Head of caudate nucleus (tissue), 42 donors: ENCODE measurements around the gene ZNF670.
"Not testable (repeated sequence)": the region's sequence is repeated elsewhere in the genome, so short reads cannot be mapped to it uniquely, and the experiment has no call there.

ENCODE experiments used
- DNase-seq, 42 donors: peaks; one replicate each; pipeline versions ENCODE4 v3.0.0 to v3.0.0-alpha.2; 2020 to 2021; ENCODE audit warnings: mixed read lengths in 7 of 42
- intact Hi-C: fragments of 100-400 bp; cut with DNase I; formaldehyde crosslinking; loops from one replicate; pipeline ENCODE4 v1.15.0; 2022

Gene ZNF670

DNA sequence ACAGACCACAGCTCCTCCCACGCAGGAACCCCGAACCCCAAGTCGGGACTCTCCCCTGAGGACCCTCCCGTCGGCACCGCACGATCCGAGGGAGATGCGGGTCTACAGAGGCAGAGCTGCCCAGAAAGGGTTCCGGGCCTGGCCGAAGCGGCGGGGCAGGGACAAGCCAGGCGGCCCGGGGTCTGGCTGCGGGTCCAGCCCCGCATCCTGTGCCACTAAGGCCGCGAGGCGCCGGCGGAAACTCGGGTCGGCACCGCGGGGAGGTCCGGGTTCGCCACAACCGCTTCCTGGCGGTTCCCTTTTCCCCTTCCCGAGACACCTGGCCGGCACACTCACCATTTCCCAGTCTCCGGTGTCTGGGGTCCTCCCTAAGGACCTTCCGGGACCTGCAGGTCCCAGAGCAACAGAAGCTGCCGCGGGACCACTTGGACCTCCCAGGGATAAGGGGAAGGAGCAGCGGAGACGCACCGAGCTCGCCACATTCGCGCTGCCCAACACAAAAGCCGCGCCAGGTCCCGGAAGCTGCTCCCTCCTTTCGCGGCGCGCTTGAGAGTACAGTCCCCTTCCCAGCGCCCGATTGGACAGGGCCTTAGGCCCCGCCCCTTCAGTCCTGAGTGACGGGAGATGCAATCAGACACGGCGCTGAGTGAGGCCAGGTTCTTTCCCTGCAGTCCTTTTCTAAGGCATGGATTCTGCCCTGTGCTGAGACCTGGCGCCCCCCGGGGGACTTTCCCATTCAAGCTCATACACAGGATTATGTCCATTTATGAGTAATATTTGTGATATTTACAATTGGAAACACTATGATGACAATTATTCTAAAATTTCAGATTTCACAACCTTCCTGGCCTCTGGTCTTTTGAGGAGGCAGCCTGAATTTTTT is at the start of gene ZNF670:
ZNF670 (minus strand) TSS at position 554 of the 883 bp plus-strand sequence; CDS start at position 339, 215 bp downstream.
- intact Hi-C loops, result no loop called here
- DNase-seq, result peak; percentile 95 to 99 (median 97)

DNA sequence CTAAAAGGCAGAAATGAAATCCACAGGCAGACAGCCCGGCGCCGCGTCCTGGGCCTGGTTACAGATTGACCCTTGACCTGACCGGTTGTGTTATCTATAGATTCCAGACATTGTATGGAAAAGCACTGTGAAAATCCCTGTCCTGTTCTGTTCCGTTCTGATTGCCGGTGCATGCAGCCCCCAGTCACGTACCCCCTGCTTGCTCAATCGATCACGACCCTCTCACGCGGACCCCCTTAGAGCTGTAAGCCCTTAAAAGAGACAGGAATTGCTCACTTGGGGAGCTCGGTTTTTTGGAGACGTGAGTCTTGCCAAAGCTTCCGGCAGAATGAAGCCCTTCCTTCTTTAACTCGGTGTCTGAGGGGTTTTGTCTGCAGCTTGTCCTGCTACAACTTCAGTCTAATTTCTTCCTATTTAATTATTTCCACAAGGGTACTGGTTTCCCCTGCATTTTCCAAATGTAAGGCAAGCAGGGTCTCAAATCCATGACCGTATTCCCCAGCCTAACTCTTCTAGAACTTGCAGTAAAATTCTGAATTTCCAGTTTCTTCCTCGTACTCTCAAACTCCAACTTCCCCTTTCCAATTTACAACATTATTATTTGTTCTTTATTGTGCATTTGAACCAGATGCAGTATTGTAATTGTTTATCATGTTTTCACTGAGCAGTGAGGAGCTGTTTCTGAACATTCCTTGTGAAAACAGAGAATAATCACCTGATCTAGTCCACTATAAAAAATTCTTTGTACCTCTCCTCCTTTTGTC is 49.1 kb upstream of the ZNF670 start:
- intact Hi-C loops, DNase-seq: not testable (repeated sequence)

DNA sequence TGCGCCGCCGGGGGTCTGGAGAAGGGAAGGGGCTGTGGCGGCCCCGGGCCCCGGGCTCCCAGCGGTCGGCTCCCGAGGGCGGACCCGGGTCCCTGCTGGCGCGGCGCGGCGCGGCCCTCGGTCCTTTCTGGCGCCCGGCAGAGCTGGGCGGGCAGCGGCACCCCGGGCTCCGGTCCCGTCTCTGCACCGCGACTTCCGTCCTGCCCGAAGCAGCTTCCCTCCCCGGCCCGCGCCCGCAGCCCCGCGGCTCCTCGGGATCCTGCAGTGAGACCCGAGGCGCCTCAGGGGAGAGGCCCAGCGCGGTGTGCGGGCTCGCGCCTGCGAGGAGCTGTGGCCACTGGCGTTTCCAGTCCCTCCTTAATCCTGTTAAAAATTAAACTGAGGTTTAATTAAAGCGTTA is 48.0 kb upstream of the ZNF670 start:
- DNase-seq, intact Hi-C loops: not testable (repeated sequence)

DNA sequence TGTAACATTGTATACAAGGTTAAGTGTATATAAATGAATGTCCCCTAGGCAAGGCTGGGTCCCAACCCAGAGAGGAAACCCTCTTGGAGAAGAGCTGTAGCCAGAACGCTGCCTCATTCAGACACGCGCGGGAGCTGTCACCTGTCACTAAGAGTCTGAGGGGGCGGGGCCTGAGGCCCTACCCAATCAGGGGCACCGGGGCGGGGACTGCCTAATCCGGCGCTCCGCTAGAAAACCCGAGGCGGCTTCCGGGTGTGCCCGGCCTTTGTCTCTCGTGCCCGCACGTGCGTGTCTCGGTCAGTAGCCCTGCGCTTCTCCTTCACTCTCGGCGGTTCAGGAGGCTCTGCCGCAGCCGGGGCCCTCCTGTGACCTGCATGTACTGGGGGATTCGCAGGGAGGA is 47.6 kb upstream of the ZNF670 start:
- intact Hi-C loops, DNase-seq: not testable (repeated sequence)

DNA sequence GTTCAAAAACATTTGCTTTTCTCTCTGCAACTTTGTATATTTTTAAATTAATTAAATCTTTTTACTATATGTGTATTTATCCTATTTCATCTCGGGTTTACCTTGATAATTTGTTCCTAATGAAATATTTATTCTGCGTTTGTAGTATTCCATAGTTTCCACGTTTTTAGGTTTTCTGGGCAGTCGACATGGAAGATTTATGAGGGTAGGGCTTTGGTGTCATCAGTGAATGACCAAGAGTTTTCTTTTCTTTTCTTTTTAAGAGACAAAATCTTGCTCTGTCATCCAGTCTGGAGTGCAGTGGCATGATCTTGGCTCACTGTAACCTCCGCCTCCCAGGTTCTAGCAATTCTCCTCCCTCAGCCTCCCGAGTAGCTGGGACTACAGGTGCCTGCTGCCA is 42.8 kb upstream of the ZNF670 start:
- intact Hi-C loops, result no loop called here

DNA sequence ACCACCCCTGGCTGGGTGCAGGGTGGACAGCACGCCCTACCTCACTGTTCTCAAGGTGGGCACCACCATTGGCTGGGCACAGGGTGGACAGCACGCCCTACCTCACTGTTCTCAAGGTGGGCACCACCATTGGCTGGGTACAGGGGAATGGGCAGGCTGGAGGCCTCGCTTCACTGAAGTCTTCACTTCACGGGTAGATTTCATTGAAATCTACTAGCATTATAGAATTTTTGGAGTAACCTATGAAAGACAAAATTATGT is 41.7 kb upstream of the ZNF670 start:
- intact Hi-C loops, DNase-seq: not testable (repeated sequence)

More for the DNA sequence above, 42.8 kb upstream of the ZNF670 start:
- DNase-seq, result no peak

DNA sequence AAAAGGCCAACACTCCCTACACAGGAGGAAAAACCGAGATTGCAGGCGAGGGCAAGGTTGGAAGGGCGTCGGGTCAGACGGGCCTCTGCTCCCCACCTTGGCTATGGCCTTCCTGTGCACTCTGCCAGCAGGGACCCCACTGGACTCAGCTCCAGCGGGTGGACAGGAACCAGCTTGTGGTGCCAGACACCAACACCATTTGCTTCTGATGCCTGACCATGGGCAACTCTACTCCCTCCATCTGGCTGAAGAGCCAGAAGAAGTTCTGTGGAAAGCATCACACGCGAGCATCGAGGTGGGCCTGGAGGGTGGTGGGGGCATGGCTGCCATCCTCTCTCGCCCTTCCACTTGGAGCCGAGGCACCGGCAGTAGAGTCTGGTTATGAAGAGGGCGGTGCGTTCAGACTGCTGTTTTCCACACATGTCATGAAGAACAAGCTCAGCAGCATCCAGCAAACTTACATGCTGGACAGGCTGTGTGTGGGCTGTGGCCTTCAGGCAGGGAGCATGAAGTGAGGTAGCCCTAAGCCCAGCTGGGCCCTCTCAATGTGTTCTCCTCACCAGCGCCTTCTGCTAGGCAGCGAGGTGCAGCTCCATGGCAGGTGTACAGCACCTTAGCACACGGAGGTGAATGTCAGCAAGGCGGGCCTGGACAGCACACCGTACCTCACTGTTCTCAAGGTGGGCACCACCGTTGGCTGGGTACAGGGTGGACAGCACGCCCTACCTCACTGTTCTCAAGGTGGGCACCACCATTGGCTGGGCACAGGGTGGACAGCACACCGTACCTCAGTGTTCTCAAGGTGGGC is 41.2 kb upstream of the ZNF670 start:
- peak in 1 of 42 donors; percentile 22 for DNase-seq
- intact Hi-C loops, result no loop called here

DNA sequence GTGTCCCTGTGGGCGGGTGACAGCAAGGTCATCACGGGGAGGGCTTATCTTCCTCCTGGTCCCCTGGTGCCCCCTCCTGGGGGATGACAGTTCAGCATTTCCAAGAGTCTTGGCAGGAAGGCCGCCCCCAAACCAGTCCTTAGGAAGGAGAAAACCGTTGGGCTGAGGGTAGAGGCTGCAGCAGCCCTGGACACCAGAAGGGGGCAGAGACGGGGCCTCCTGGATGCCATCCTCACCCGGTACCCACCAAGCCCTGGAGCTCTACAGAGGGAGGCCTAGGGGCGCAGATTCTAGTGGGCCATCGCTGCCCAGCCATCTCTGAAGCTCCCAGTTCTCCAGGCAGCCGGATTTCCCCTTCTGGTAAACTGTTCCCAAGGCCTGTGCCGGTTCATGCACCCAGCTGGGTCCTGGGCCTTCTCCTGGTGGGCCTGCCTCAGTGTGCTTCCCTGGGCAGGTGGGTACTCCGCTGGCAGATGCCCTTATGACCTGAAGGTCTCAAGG is 40.4 kb upstream of the ZNF670 start:
- intact Hi-C loops, result no loop called here
- peak in 1 of 42 donors; percentile 48 for DNase-seq

DNA sequence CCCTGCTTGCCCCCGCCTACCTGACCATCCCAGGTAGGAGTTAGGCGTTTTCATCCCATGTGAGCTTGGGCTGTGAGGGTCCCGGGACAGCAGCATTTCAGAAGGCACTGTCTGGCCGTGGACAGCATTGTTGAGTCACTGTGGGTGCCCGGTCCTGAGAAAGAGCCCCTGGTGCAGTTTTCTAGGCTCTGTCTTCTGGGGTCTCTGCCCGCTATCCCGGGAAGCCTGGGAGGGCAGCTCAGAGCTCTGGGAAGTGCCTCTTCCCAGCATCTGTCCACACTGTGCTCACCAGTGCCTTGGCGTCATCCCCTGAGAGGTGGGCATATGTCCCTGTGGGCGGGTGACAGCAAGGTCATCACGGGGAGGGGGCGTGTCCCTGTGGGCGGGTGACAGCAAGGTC is 36.9 kb upstream of the ZNF670 start:
- peak in 1 of 42 donors; percentile 31 for DNase-seq
- intact Hi-C loops, result no loop called here

DNA sequence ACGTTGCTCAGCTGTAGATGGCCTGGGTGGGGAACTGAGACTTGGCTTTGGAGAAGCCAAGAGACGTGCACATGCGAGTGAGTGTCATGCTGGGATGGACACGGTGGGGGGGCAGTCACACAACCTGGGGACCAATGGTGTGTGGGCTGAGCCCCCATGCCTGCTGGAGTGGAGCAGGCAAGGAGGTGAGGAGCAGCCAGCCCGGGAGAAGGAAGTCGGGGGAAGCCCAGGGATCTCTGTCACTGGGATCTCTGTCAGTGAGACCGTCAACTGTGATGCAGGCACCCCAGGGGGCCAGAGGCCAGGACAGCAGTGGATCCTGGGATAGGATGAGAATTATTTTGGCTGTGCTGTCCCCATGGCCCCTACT is 36.5 kb upstream of the ZNF670 start:
- intact Hi-C loops, result no loop called here
- DNase-seq, result peak in 1 of 42 donors; percentile 37

DNA sequence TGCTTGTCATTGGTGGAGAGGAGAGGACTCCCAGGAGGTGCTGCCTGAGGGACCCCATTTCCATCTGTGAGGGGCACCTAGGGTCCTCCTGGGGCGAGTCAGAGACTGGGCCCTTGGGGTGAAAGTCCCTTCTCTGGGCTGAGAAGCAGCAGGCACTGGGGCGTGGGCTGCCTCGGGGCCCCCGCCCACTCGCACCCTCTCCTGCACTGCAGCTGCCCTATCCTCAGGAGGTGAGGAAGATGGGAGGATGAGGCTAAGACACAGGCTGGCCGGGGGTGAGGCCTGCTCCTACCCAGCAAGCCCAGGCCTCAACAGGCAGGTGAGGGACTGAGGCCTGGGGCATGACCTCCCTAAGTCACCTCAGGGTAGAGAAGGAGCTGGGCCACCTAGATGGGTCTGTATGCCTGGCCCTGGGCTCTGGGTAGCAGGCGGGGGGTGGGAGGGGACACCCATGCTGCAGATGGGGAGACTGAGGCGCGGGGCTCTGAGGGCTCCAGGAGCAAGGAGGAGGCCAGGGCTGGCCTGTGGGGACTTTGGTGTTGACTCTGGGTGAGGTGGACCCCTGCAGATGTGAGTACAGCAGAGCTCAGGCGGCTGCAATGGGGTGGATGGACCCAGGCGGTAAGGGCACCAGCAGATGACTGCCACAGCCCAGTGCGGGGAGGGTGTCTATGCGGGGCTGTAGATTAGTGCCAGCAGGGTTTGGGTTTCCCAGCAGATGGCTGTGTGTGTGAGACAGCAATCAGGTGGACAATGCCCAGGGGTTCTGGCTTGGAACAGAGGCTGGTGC is 35.9 kb upstream of the ZNF670 start:
- peak in 1 of 42 donors; percentile 31 for DNase-seq
- intact Hi-C loops, result no loop called here

DNA sequence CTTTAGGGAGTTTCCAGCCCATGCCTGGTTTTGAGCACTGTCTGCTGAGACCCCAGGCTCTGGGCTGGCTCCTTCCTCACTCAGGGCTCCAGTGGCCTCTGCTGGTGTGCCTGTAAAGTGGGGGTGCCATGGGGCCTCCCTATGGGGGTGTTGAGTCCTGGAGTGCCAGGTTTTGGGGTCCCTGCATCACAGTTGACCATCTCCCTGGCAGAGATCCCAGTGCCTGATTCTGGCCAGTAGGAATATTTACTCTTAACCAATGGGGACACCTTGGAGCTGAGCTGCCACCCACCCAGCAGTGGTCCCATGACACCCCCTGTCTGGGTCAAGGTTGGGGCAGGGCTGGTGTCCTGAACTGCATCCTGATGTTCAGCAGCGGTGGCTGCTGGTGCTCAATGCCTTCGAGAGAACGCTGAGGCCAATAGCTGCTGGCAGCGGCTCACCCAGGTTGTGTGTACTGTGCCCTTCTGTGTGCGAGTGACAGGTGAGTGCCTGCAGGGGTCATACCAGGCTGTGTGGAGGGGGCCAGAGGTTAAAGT is 35.2 kb upstream of the ZNF670 start:
- intact Hi-C loops, result no loop called here

DNA sequence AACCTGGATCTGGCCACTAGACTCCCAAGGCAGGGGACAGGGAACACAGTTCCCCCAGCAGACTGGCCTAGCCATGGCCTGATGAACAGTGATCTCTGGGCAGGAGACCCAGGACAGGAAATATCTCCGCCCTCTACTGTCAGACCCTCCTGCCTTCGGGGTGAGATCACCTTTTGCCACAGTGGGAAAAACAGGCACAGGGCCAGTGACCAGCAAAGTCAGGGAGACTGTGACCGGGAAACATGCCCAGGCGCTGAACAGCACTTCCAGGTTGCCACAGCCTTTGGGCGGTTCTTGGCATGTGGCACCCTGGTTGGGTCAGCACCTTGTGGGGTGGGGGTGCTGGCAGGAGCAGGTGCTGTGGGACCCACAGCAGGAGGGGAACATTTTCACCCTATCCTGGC is 34.5 kb upstream of the ZNF670 start:
- peak in 1 of 42 donors; percentile 43 for DNase-seq
- intact Hi-C loops, result no loop called here

More for the DNA sequence above, 35.2 kb upstream of the ZNF670 start:
- peak in 1 of 42 donors; percentile 37 for DNase-seq

DNA sequence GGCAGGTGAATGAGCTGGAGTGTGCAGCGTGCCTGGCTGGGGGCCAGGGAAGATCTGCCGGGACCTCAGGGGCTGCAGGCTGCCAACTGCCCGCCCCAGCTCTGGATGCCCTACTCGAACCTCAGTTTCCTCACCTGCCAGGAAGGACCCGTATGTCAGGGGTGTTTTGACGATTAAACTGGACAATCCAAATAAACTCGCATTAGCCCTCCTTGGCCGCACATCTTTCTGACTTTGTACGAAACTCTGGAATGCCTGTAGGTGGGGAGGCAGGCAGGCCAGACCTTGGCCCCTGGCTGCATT is 33.8 kb upstream of the ZNF670 start:
- DNase-seq, result no peak
- intact Hi-C loops, result no loop called here

DNA sequence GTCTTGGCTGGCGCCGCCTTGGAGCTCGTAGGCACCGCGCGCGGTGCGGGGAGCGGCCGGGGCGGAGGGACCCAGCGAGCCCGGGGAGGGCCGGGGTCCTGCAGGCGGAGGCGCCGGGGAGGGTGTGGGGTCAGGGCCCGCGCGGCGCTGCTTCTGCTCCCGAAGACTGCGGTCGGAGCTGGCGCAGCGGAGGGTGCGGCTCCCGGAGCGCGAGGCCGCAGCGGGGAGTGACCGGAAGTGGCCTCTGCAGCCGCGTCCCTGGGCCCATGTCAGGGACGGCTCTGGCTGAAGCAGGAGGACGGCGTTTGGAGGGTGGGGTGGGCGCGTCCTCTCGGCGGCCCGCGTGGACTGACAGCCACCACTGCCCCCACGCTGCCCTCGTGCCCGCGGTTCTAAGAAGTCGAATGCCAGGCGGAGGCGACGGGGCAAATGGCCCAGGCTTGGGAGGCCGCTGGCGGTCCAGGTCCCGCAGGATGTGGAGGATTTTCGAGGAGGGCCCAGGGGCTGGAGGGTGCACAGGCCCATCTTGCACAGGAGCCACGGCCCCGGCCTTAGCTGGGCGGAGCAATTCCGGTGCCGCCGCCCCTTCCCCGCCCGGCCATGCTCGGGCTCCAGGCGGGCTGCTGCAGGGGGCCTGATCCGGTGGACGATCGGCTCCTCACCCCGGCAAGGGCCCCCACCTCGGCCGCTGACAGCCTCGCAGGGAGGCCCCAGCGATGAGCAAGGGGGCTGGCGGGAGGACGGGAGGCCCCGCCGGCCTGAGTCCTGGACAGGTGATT is 33.3 kb upstream of the ZNF670 start:
- peak in 37 of 42 donors; percentile 27 to 82 (median 57) for DNase-seq
- intact Hi-C loops, result no loop called here

DNA sequence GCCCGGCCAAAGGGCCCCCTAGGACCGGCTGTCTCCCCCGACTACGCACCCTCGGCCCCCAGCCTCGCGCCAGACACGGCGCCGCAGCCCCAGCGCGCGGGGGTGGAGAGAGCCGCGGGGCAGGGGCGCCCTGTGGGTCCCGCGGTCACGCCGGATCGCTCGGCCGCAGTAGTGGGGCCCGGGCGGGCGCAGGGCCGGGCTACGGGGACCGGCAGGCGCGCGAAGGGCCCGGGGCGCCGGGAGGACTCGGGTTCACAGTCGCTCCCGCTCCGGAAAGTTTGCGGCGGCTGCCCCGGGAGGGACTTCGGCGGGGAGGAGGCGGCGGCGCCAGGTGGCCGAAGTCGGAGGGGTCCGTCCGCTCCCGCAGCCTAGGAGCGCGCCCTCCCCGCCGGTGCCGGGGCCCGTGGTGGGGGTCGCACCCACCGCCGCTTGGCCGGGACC is 32.7 kb upstream of the ZNF670 start:
- peak in 2 of 42 donors; percentile 7 to 34 for DNase-seq
- intact Hi-C loops, result no loop called here

DNA sequence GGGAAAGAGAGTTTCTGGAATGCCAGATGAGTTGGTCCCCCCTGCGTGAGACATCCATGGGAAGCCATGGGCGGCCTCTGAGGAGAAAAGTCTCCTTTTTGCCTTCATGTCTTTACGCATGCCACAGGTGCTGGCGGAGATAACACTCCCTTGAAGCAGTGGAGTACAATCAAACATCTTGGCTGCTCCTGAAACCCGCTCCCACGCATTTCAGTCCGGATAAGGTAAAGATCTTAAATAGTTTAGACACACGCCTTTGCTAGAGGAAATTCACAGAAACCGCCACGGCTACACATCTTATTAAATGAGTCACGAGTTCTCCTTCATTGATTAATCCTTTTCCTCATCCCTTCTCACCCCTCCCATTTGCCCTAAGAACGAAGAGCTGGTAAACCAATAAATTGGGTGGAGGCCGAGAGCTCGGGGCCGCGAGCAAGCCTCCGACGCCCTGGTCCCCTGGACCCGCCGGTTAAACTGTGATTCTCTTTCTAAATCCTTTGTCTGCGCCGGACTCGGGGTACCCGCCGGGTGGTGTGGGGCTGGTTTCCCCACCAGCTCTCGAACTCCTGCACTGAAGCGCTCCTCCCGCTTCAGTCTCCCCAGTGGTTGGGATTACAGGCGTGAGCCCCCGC is 32.1 kb upstream of the ZNF670 start:
- intact Hi-C loops, result no loop called here
- DNase-seq, result peak in 30 of 42 donors; percentile 23 to 79 (median 48)
